H1 (cell line): Measurements from ENCODE around the gene MS4A6A. TPM values are rescaled to one million over a fixed set of nuclear protein-coding genes. Genes with fewer than 3 reads are reported as not detected.

Experiments used
- CTCF ChIA-PET: fragments of 300-600 bp; sonication (Branson Sonifier 250); formaldehyde crosslinking; loops from one replicate; lab custom pipeline; 2021; ENCODE audit not compliant: partially characterized antibody; lab: Charles Lee
- POLR2A ChIA-PET: fragments of 300-600 bp; sonication (Branson Sonifier 250); formaldehyde crosslinking; loops from one replicate; lab custom pipeline; 2021; ENCODE audit warnings: inconsistent platforms; ENCODE audit not compliant: partially characterized antibody; lab: Charles Lee
- DNase-seq, 2 experiments: peaks; one replicate each; pipeline versions ENCODE4 v3.0.0 to v3.0.0-alpha.2; 2010 to 2022; ENCODE audit warnings: low spot score in 2 of 2, low read depth in 1 of 2, mixed read lengths in 1 of 2
- FAIRE-seq: peaks from 2 replicates; lab custom pipeline; 2011; peaks lifted over from hg19 to GRCh38; lab: Jason Lieb, UNC
- H2AFZ ChIP-seq: 2 replicates; pipeline ENCODE4 v1.8.1; 2012; ENCODE audit warnings: low read length, inconsistent platforms
- H2AK5ac ChIP-seq: 2 replicates; pipeline ENCODE4 v1.6.1; 2013; ENCODE audit warnings: low read depth, low read length
- H2BK120ac ChIP-seq: replicated peaks from 2 replicates; pipeline ENCODE3; 2013; ENCODE audit warnings: low read depth, low read length, inconsistent platforms
- H2BK12ac ChIP-seq: 2 replicates; pipeline ENCODE4 v1.6.1; 2013; ENCODE audit warnings: low read depth, low read length
- H2BK15ac ChIP-seq: 2 replicates; pipeline ENCODE4 v1.6.1; 2013; ENCODE audit warnings: low read length
- H2BK20ac ChIP-seq: 2 replicates; pipeline ENCODE4 v1.6.1; 2013; ENCODE audit warnings: low read length
- H2BK5ac ChIP-seq: 2 replicates; pipeline ENCODE4 v1.6.1; 2013; ENCODE audit warnings: low read depth, low read length
- H3K14ac ChIP-seq: 2 replicates; pipeline ENCODE4 v1.6.1; 2013; ENCODE audit warnings: inconsistent platforms; ENCODE audit not compliant: insufficient read length
- H3K18ac ChIP-seq: 2 replicates; pipeline ENCODE4 v1.6.1; 2013; ENCODE audit warnings: low read length; ENCODE audit errors: extremely low read depth
- H3K23ac ChIP-seq: 2 replicates; pipeline ENCODE4 v1.6.1; 2013; ENCODE audit warnings: inconsistent platforms; ENCODE audit not compliant: insufficient read length
- H3K23me2 ChIP-seq: 2 replicates; pipeline ENCODE4 v1.6.1; 2013; ENCODE audit warnings: low read depth, low read length
- H3K27ac ChIP-seq: 2 replicates; pipeline ENCODE4 v1.6.1; 2011; ENCODE audit warnings: low read depth, low read length, inconsistent platforms
- H3K27me3 ChIP-seq, 4 experiments: replicated peaks in 1 of 4; 1 replicate in 1 of 4; 2 replicates in 3 of 4; pipeline versions ENCODE4 v1.6.1 to v1.8.1; 2011 to 2013; ENCODE audit warnings: low read length in 3 of 4, mild to moderate bottlenecking in 3 of 4, inconsistent platforms in 2 of 4, mixed read lengths in 2 of 4, moderate library complexity in 1 of 4; ENCODE audit not compliant: control insufficient read depth in 3 of 4, insufficient read depth in 3 of 4; ENCODE audit errors: extremely low read depth in 1 of 4
- H3K36me3 ChIP-seq, 4 experiments: 2 replicates each; pipeline versions ENCODE4 v1.6.1 to v1.8.1; 2011 to 2013; ENCODE audit warnings: mild to moderate bottlenecking in 4 of 4, low read length in 3 of 4, moderate library complexity in 2 of 4, control low read depth in 1 of 4, inconsistent platforms in 1 of 4; ENCODE audit not compliant: insufficient read depth in 4 of 4, control insufficient read depth in 2 of 4
- H3K4ac ChIP-seq: replicated peaks from 2 replicates; pipeline ENCODE3; 2013; ENCODE audit warnings: low read length, low read depth, mixed read lengths, inconsistent platforms; ENCODE audit not compliant: insufficient read length
- H3K4me1 ChIP-seq, 4 experiments: replicated peaks in 1 of 4; 1 replicate in 1 of 4; 2 replicates in 3 of 4; pipeline versions ENCODE4 v1.6.1 to v1.8.1; 2011 to 2013; ENCODE audit warnings: low read length in 3 of 4, inconsistent platforms in 2 of 4, mixed read lengths in 1 of 4; ENCODE audit not compliant: insufficient read depth in 4 of 4, control insufficient read depth in 3 of 4
- H3K4me2 ChIP-seq, 2 experiments: 2 replicates each; pipeline versions ENCODE4 v1.6.1 to v1.8.1; 2011 to 2013; ENCODE audit warnings: low read depth in 2 of 2, low read length in 2 of 2, control low read depth in 1 of 2, inconsistent platforms in 1 of 2, mild to moderate bottlenecking in 1 of 2; ENCODE audit not compliant: insufficient read depth in 1 of 2
- H3K4me3 ChIP-seq, 4 experiments: fragments of 200-600, 300-600 bp in 1 of 4; sonication (generic), shearing (Covaris generic), sonication (Bioruptor Twin) in 1 of 4; 2 replicates each; pipeline versions ENCODE4 v1.5.1 to v1.8.1; 2011 to 2016; ENCODE audit warnings: low read length in 4 of 4, low read depth in 3 of 4, control low read depth in 2 of 4, inconsistent platforms in 2 of 4, mild to moderate bottlenecking in 2 of 4, mixed read lengths in 1 of 4, moderate library complexity in 1 of 4; ENCODE audit not compliant: insufficient read depth in 2 of 4; ENCODE audit errors: extremely low read depth in 1 of 4
- H3K56ac ChIP-seq: replicated peaks from 2 replicates; pipeline ENCODE3; 2013; ENCODE audit warnings: low read depth, mild to moderate bottlenecking, mixed read lengths, low read length, inconsistent platforms; ENCODE audit not compliant: insufficient read length
- H3K79me1 ChIP-seq: 2 replicates; pipeline ENCODE4 v1.6.1; 2013; ENCODE audit warnings: low read depth, low read length, control low read depth
- H3K79me2 ChIP-seq, 2 experiments: 2 replicates each; pipeline versions ENCODE4 v1.6.1 to v1.8.1; 2012 to 2013; ENCODE audit warnings: low read length in 2 of 2, mild to moderate bottlenecking in 2 of 2, inconsistent platforms in 1 of 2; ENCODE audit not compliant: insufficient read depth in 2 of 2, control insufficient read depth in 1 of 2
- H3K9ac ChIP-seq, 4 experiments: replicated peaks in 1 of 4; 1 replicate in 1 of 4; 2 replicates in 3 of 4; pipeline versions ENCODE4 v1.6.1 to v1.8.1; 2011 to 2013; ENCODE audit warnings: low read depth in 3 of 4, low read length in 3 of 4, control low read depth in 2 of 4, mild to moderate bottlenecking in 2 of 4, moderate library complexity in 2 of 4, inconsistent platforms in 1 of 4; ENCODE audit errors: extremely low read depth in 1 of 4
- H3K9me3 ChIP-seq, 2 experiments: 2 replicates each; pipeline versions ENCODE4 v1.6.1 to v1.8.1; 2012 to 2013; ENCODE audit warnings: mild to moderate bottlenecking in 2 of 2, moderate library complexity in 2 of 2, control low read depth in 1 of 2, inconsistent platforms in 1 of 2, low read depth in 1 of 2, low read length in 1 of 2, mixed read lengths in 1 of 2; ENCODE audit not compliant: insufficient read depth in 2 of 2
- H4K20me1 ChIP-seq, 2 experiments: replicated peaks in 1 of 2; 2 replicates each; pipeline versions ENCODE3 to v1.8.1; 2011 to 2013; ENCODE audit warnings: inconsistent platforms in 2 of 2, low read length in 2 of 2, mild to moderate bottlenecking in 1 of 2; ENCODE audit not compliant: insufficient read depth in 2 of 2, control insufficient read depth in 1 of 2
- H4K5ac ChIP-seq: 2 replicates; pipeline ENCODE4 v1.6.1; 2013; ENCODE audit warnings: low read length, low read depth, mixed read lengths, inconsistent platforms; ENCODE audit not compliant: insufficient read length
- H4K8ac ChIP-seq: 2 replicates; pipeline ENCODE4 v1.8.0; 2013; ENCODE audit warnings: mild to moderate bottlenecking, moderate library complexity, low read length, inconsistent platforms; ENCODE audit not compliant: insufficient read depth; ENCODE audit errors: extremely low read depth
- H4K91ac ChIP-seq: replicated peaks from 2 replicates; pipeline ENCODE3; 2013; ENCODE audit warnings: low read length, mixed read lengths, inconsistent platforms; ENCODE audit not compliant: insufficient read length
- CTCF ChIP-seq, 3 experiments: IDR thresholded peaks; 1 replicate in 2 of 3; 2 replicates in 1 of 3; pipeline versions ENCODE4 v1.5.1 to v1.6.1; 2011; ENCODE audit warnings: low read length in 3 of 3, mild to moderate bottlenecking in 3 of 3, inconsistent platforms in 2 of 3, low read depth in 1 of 3, moderate library complexity in 1 of 3; ENCODE audit not compliant: insufficient read depth in 1 of 3; ENCODE audit errors: control extremely low read depth in 1 of 3
- SRF ChIP-seq: IDR thresholded peaks from 2 replicates; pipeline ENCODE4 v1.6.1; 2011; ENCODE audit warnings: mild to moderate bottlenecking, low read depth, low read length, moderate library complexity
- WGBS, 2 experiments: shearing (Covaris generic) in 1 of 2; methylation state at CpG; one replicate each; pipeline versions ENCODE4 v1.1.6 to v1.1.7; 2013 to 2015; ENCODE audit warnings: low lambda C conversion rate in 2 of 2, mixed read lengths in 2 of 2, inconsistent platforms in 1 of 2, low coverage in 1 of 2, missing lambda C conversion rate in 1 of 2; ENCODE audit not compliant: insufficient replicate concordance in 2 of 2, insufficient coverage in 1 of 2, insufficient read length in 1 of 2; ENCODE audit errors: extremely low coverage in 1 of 2, missing lambda C conversion rate in 1 of 2; 5-methylcytosine and 5-hydroxymethylcytosine counted together
- polyA plus RNA-seq, 7 experiments: library from polyadenylated mRNA; depleted of rRNA in 3 of 7; stranded (reverse) in 5 of 7; unstranded in 2 of 7; fragments of >200 nt in 5 of 7; fragments of 200-250 nt in 2 of 7; gene quantifications; 1 replicate in 5 of 7; 2 replicates in 1 of 7; 4 replicates in 1 of 7; pipeline versions ENCODE4 v1.2.1 to v1.2.3, GENCODE V29; 2011 to 2013; ENCODE audit warnings: missing spikeins in 2 of 7, mixed read lengths in 2 of 7
- total RNA-seq: library from RNA; stranded (reverse); fragmentation: NEBNext Ultra II Directional; extraction: Animal tissue kit (Norgen Biotek cat#: 25700); gene quantifications from 2 replicates; pipeline ENCODE4 v1.2.1, GENCODE V29; 2021

MS4A6A gene
- total and polyA plus RNA-seq, 2 of the 8 experiments (the other 6 are each of a cell fraction or from before 2014, with no cell fraction given), result not detected

GRCh38 chr11:60155931-60156330 lies 27.0 kb downstream of the MS4A6A start:
- ChIA-PET CTCF (interaction anchor here (0.9 to 1.0 kb wide), 2 partner anchors 14 to 37 kb away, joined by 4 to 5 read pairs; no protein-coding TSS in a partner anchor), POLR2A (no interaction called here)
- Histone ChIP-seq H2BK12ac (no peak overlapping the region), H2BK15ac (no peak overlapping the region), H4K8ac (no peak overlapping the region), H3K23ac (no peak overlapping the region), H3K4ac (no peak overlapping the region), H2AK5ac (no peak overlapping the region), H3K4me2 (no peak overlapping the region), H3K18ac (no peak overlapping the region), H3K4me3 (no peak overlapping the region), H4K20me1 (no peaks in the 10 kb centered on the region), H3K79me1 (no peaks in the 10 kb centered on the region), H3K79me2 (no peaks in the 10 kb centered on the region), H3K14ac (no peak overlapping the region), H4K5ac (no peak overlapping the region), H3K4me1 (no peaks in the 10 kb centered on the region), H3K27ac (no peak overlapping the region), H2BK20ac (no peak overlapping the region), H3K9ac (no peak overlapping the region), H2BK120ac (no peak overlapping the region), H2AFZ (no peak overlapping the region), H4K91ac (no peak overlapping the region), H3K56ac (no peak overlapping the region), H3K36me3 (no peaks in the 10 kb centered on the region), H3K27me3 (no peaks in the 10 kb centered on the region), H3K23me2 (no peaks in the 10 kb centered on the region), H2BK5ac (no peak overlapping the region), H3K9me3 (no peaks in the 10 kb centered on the region)
- FAIRE-seq (no peak), DNase-seq (no peak)
- WGBS, 2 experiments, result 93% methylated on average over 3 of the region's 3 CpGs; no CpG with 5 or more reads in 1 of the 2 experiments
- TF ChIP-seq SRF (no peak), CTCF (IDR thresholded peaks at IDR 0.05; ENCODE audit: control extremely low read depth in 1 of 3, insufficient read depth in 1 of 3, low read depth in 1 of 3, low read length in 3 of 3) (no peak)
